Hypothalamus (tissue), 51 donors: ENCODE measurements around the gene PANX2.
A peak's percentile ranks its signal among the peaks of the same experiment; 100 is the strongest.
"Not testable (repeated sequence)": the region's sequence is repeated elsewhere in the genome, so short reads cannot be mapped to it uniquely, and the experiment has no call there.

Experiments
- DNase-seq, 51 donors: peaks; one replicate each; lab custom pipeline; 2025; lab: John Stamatoyannopoulos, UW

PANX2 gene

GRCh38 chr22:50170453-50171318, at the start of gene PANX2:
TSS of gene PANX2 (plus strand) at chr22:50170731. CDS start at chr22:50170731, 0 bp downstream.
- DNase-seq: no peak

- DNase-seq: no peak
Measured at GRCh38 chr22:50121202-50121740, 49.3 kb upstream of the PANX2 start.

- DNase-seq: no peak
Measured at GRCh38 chr22:50123119-50123518, 47.4 kb upstream of the PANX2 start.

- no peak for DNase-seq
Measured at GRCh38 chr22:50125029-50125428, 45.5 kb upstream of the PANX2 start.

- no peak for DNase-seq
Measured at GRCh38 chr22:50129121-50129736, 41.3 kb upstream of the PANX2 start.

GRCh38 chr22:50131894-50132293, 38.6 kb upstream of the PANX2 start:
- no peak for DNase-seq

GRCh38 chr22:50134481-50134880, 36.0 kb upstream of the PANX2 start:
- no peak for DNase-seq

GRCh38 chr22:50136581-50137015, 33.9 kb upstream of the PANX2 start:
- no peak for DNase-seq

GRCh38 chr22:50137277-50137676, 33.3 kb upstream of the PANX2 start:
- not testable (repeated sequence) for DNase-seq

GRCh38 chr22:50138041-50138440, 32.5 kb upstream of the PANX2 start:
- DNase-seq: no peak

- DNase-seq: no peak
Measured at GRCh38 chr22:50138988-50139387, 31.5 kb upstream of the PANX2 start.

GRCh38 chr22:50139843-50140415, 30.6 kb upstream of the PANX2 start:
- no peak for DNase-seq

GRCh38 chr22:50140615-50141014, 29.9 kb upstream of the PANX2 start:
- DNase-seq: no peak

- no peak for DNase-seq
Measured at GRCh38 chr22:50141462-50141861, 29.1 kb upstream of the PANX2 start.

- no peak for DNase-seq
Measured at GRCh38 chr22:50141891-50142363, 28.6 kb upstream of the PANX2 start.

- DNase-seq: no peak
Measured at GRCh38 chr22:50143096-50143495, 27.4 kb upstream of the PANX2 start.

- no peak for DNase-seq
Measured at GRCh38 chr22:50144005-50144614, 26.4 kb upstream of the PANX2 start.

GRCh38 chr22:50145721-50146438, 24.7 kb upstream of the PANX2 start:
- no peak for DNase-seq

GRCh38 chr22:50146439-50147238, 23.9 kb upstream of the PANX2 start:
- DNase-seq: peak in 38 of 51 donors; percentile 8 to 79 (median 47)
